ENCODE data around the gene SLC38A1.
"Not testable (repeated sequence)": the region's sequence is repeated elsewhere in the genome, so short reads cannot be mapped to it uniquely, and the experiment has no call there.

SLC38A1 gene

GRCh38 chr12:46268583-46269428, at the start of gene SLC38A1:
Gene SLC38A1 (minus strand): TSS chr12:46269043. CDS start chr12:46239800, 29,243 bp downstream.
- peak; percentile 81 to 86 for DNase-seq

- no peak for DNase-seq
These were observed 49.2 kb upstream of the SLC38A1 start for GRCh38 chr12:46318037-46318436.

GRCh38 chr12:46304070-46304469, 35.2 kb upstream of the SLC38A1 start:
- no peak for DNase-seq

- peak; percentile 38 to 58 for DNase-seq
These were observed 34.3 kb upstream of the SLC38A1 start for GRCh38 chr12:46303039-46303666.

GRCh38 chr12:46300910-46301309, 32.1 kb upstream of the SLC38A1 start:
- DNase-seq: no peak

- no peak for DNase-seq
These were observed 31.0 kb upstream of the SLC38A1 start for GRCh38 chr12:46299851-46300250.

- no peak for DNase-seq
These were observed 29.4 kb upstream of the SLC38A1 start for GRCh38 chr12:46298261-46298660.

- no peak for DNase-seq
These were observed 28.0 kb upstream of the SLC38A1 start for GRCh38 chr12:46296822-46297221.

- no peak for DNase-seq
These were observed 24.0 kb upstream of the SLC38A1 start for GRCh38 chr12:46292754-46293402.

GRCh38 chr12:46291953-46292352, 23.1 kb upstream of the SLC38A1 start:
- not testable (repeated sequence) for DNase-seq

- DNase-seq: not testable (repeated sequence)
These were observed 16.3 kb upstream of the SLC38A1 start for GRCh38 chr12:46285177-46285576.

- no peak for DNase-seq
These were observed 14.0 kb upstream of the SLC38A1 start for GRCh38 chr12:46282829-46283228.

GRCh38 chr12:46276756-46277155, 7.9 kb upstream of the SLC38A1 start:
- DNase-seq: no peak

GRCh38 chr12:46271863-46272262, 3.0 kb upstream of the SLC38A1 start:
- no peak for DNase-seq

- DNase-seq: peak; percentile 73 to 78
These were observed 792 bp upstream of the SLC38A1 start for GRCh38 chr12:46269429-46270241.

- peak; percentile 52 to 53 for DNase-seq
These were observed 839 bp downstream of the SLC38A1 start for GRCh38 chr12:46267825-46268582.

GRCh38 chr12:46267575-46267824, 1.3 kb downstream of the SLC38A1 start:
- DNase-seq: peak; percentile 49 to 64

GRCh38 chr12:46266869-46267574, 1.8 kb downstream of the SLC38A1 start:
- DNase-seq: peak; percentile 55 to 67

- DNase-seq: peak; percentile 36 to 44
These were observed 2.5 kb downstream of the SLC38A1 start for GRCh38 chr12:46266382-46266791.

- peak in 1 of 2 donors; percentile 30 for DNase-seq
These were observed 3.1 kb downstream of the SLC38A1 start for GRCh38 chr12:46265734-46266133.

GRCh38 chr12:46265102-46265501, 3.7 kb downstream of the SLC38A1 start:
- DNase-seq: no peak

- no peak for DNase-seq
These were observed 4.8 kb downstream of the SLC38A1 start for GRCh38 chr12:46264057-46264456.

Measured in stimulated activated CD4-positive, alpha-beta T cell treated with anti-CD3 and anti-CD28 coated beads, Interleukin-2, amount 100 ng/mL, for 24 hours (primary cell).